Heart right ventricle (tissue), 16 donors: ENCODE results near the gene STK11IP. TPM values are rescaled to one million over a fixed set of nuclear protein-coding genes. Genes with fewer than 3 reads are reported as not detected.

Source experiments
- ATAC-seq, 8 donors: fragments of 200-7000 bp; cut with Tn5 transposase; one replicate each; pipeline ENCODE4 v1.9.1; 2020; ENCODE audit warnings: mild to moderate bottlenecking in 8 of 8, moderate library complexity in 8 of 8, moderate number of reproducible peaks in 1 of 8
- DNase-seq, 2 donors: peaks; one replicate each; pipeline ENCODE4 v3.0.0-alpha.2; 2020
- H3K27ac ChIP-seq, 10 donors: fragments of 200-600 bp; sonication (generic) in 2 of 10; one replicate each; pipeline versions ENCODE4 v1.5.0 to v1.8.0; 2020 to 2022; ENCODE audit warnings: mild to moderate bottlenecking in 3 of 10
- H3K27me3 ChIP-seq, 7 donors: fragments of 200-600 bp; one replicate each; pipeline ENCODE4 v1.8.0; 2021 to 2022; ENCODE audit warnings: mild to moderate bottlenecking in 2 of 7
- H3K36me3 ChIP-seq, 9 donors: fragments of 200-600 bp; sonication (generic) in 1 of 9; one replicate each; pipeline versions ENCODE4 v1.5.0 to v1.8.0; 2020 to 2022; ENCODE audit warnings: mild to moderate bottlenecking in 2 of 9
- H3K4me1 ChIP-seq, 9 donors: fragments of 200-600 bp; sonication (generic) in 1 of 9; one replicate each; pipeline versions ENCODE4 v1.5.0 to v1.8.0; 2020 to 2022; ENCODE audit warnings: mild to moderate bottlenecking in 4 of 9
- H3K4me3 ChIP-seq, 10 donors: fragments of 200-600 bp; sonication (generic) in 2 of 10; one replicate each; pipeline versions ENCODE4 v1.5.0 to v1.8.0; 2020 to 2022; ENCODE audit warnings: mild to moderate bottlenecking in 7 of 10, moderate library complexity in 2 of 10
- H3K9me3 ChIP-seq, 11 donors: fragments of 200-600 bp in 10 of 11; sonication (generic) in 2 of 11; one replicate each; pipeline versions ENCODE4 v1.5.0 to v1.8.0; 2013 to 2022; ENCODE audit warnings: mild to moderate bottlenecking in 2 of 11, control low read depth in 1 of 11, moderate library complexity in 1 of 11
- WGBS, 2 donors: extraction: QIAGEN DNeasy Blood & Tissue Kit; methylation state at CpG; one replicate each; pipeline ENCODE4 v1.1.7; 2013; ENCODE audit warnings: inconsistent platforms in 1 of 2; 5-methylcytosine and 5-hydroxymethylcytosine counted together
- intact Hi-C, 10 donors: fragments of 100-400 bp; cut with DNase I; formaldehyde crosslinking; loops; one replicate each; pipeline versions ENCODE4 v1.11.1 to v1.14.2; 2022
- polyA plus RNA-seq, 2 donors: library from polyadenylated mRNA; stranded (reverse); fragments of 200-250 nt; gene quantifications; one replicate each; pipeline ENCODE4 v1.2.3, GENCODE V29; 2013
- total RNA-seq, 10 donors: library from RNA; stranded (reverse); fragmentation: NEBNext Ultra II Directional in 3 of 10; extraction: Animal tissue kit (Norgen Biotek cat#: 25700) in 3 of 10; gene quantifications; one replicate each; pipeline versions ENCODE4 v1.2.1 to v1.2.4, GENCODE V29; 2021 to 2023
- TF ChIP-seq, protein P1 (sequence below), 9 donors: fragments of 200-600 bp; sonication (generic) in 2 of 9; IDR thresholded peaks; one replicate each; pipeline versions ENCODE4 v1.5.0 to v1.8.0; 2021 to 2022; ENCODE audit warnings: antibody characterized with exemption in 9 of 9, mild to moderate bottlenecking in 5 of 9, moderate library complexity in 1 of 9
- donor health status: Arrhythmogenic right ventricular cardiomyopathy.
- donor health status: ischemic (EF 13 %, LVEDD 7.1; RV severe dilation, severe dysfunction).
- donor health status: healthy with polysubstance abuse.
- donor health status: DM: no; HTN: yes; CAD: no.
- donor health status: DM: no; HTN: no; CAD: no.
- donor health status: ischemic (EF 25% LVEDD 6.9; RV normal size, moderate dysfunction).
- donor health status: ischemic (EF 25% LVEDD 5.7; RV mildly dilated, moderate dysfunction).
- donor health status: healthy.
- donor health status: DM: yes; HTN: yes; CAD: no.
- donor health status: Ischemic cardiomyopathy.
- donor health status: ischemic (EF 35%, LVEDD 5.7; RV mildly dilated, moderate dysfunction).
- donor health status: nonischemic (EF 11% LVEDD 7.7; RV severe dilation, severe dysfunction).
- donor health status: DM: yes; HTN: yes; CAD: no.
- donor health status: PGD.
- donor health status: ischemic (EF 29% LVEDD 5.4; RV normal size, mild dysfunction).
- donor health status: nonischemic (EF 23%, LVEDD 6.1; RV moderate dilation, normal function).

The STK11IP gene
- total and polyA plus RNA-seq, 12 donors = 7.2 to 27.4 (median 13.4) TPM

- TF ChIP-seq, protein P1, sequence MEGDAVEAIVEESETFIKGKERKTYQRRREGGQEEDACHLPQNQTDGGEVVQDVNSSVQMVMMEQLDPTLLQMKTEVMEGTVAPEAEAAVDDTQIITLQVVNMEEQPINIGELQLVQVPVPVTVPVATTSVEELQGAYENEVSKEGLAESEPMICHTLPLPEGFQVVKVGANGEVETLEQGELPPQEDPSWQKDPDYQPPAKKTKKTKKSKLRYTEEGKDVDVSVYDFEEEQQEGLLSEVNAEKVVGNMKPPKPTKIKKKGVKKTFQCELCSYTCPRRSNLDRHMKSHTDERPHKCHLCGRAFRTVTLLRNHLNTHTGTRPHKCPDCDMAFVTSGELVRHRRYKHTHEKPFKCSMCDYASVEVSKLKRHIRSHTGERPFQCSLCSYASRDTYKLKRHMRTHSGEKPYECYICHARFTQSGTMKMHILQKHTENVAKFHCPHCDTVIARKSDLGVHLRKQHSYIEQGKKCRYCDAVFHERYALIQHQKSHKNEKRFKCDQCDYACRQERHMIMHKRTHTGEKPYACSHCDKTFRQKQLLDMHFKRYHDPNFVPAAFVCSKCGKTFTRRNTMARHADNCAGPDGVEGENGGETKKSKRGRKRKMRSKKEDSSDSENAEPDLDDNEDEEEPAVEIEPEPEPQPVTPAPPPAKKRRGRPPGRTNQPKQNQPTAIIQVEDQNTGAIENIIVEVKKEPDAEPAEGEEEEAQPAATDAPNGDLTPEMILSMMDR (IDR thresholded peaks at IDR 0.05) = peak in 3 of 9 donors; percentile 18 to 26 (median 24)
- Histone ChIP-seq H3K4me1 (peaks cover 5 to 77% (median 22%) of the 10 kb centered on the region in 9 donors), H3K27ac (peak overlapping the region; percentile 71 to 99 (median 94)), H3K27me3 (peaks cover 0 to 38% (median 9%) of the 10 kb centered on the region in 7 donors), H3K4me3 (peak overlapping the region in 9 of 10 donors; percentile 28 to 60 (median 58)), H3K9me3 (no peaks in the 10 kb centered on the region), H3K36me3 (no peaks in the 10 kb centered on the region)
- DNase-seq (no peak), ATAC-seq (no peak)
- intact Hi-C loops = loop anchor here in 3 of 10 donors (5.0 kb wide), 3 partner anchors 54 to 84 kb away; partner anchors contain the start of genes CHPF (in 2 of the 3), TMEM198 (in 2 of the 3), INHA (in 1 of the 3) and OBSL1 (in 1 of the 3)
- 54 to 68% methylated on average over 8 of the region's 8 CpGs for WGBS, 2 donors
Observed at GRCh38 chr2:219626540-219626939, 28.9 kb downstream of the STK11IP start.

DNA sequence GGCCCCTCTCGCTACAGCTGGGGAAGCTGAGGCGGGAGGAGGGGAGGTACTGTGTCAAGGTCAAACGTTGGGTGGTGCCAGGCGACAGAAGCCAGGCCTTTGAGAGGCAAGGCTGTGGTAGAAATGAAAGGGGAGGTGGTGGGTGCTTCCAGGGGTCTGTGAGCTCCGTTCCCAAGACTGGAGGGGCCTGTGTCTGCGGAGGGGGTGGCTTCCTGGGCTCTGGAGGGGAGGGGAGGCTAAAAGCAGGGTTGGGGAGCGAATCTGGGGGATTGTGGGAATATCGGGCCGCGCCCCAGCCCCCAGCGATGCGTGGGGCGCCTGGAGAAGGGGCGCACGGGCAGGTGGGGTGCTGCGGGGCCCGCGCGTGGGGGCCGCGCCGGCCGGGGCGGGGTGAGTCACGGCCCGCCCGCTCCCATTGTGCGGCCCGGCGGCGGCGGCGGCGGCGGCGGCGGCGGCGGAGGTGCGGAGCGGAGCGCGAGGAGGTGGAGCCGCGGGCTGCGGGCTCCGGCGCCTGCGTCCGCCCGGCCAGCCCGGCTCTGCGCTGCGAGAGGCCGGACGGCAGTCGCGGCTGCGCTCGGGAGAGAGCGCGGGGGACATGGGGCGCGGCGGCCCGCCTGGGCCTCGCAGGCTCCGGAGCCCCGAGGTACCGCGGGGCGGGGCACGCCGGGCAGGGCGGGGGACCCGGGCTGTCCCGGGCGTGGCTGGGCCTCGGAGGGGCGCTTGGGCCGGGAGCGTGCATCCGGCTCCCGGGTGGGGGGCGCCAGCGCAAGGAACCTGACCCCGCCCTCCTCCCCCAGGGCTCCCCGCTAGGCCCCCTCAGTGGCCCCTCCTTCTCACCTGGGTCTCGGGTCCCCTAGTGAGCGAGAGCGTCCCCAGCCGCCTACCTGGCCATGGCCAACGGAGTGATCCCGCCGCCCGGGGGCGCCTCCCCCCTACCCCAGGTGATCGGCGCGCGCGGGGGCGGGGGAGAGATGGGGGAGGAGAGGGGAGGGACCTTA lies 29.7 kb downstream of the STK11IP start, which contains the start of gene SLC4A3:
Gene SLC4A3 (plus strand): TSS at position 528 of the 998 bp plus-strand sequence. CDS start 363 bp downstream, at position 891.
- Histone ChIP-seq H3K36me3 (no peaks in the 10 kb centered on the region), H3K27ac (peak within 1 kb of the TSS; percentile 79 to 99 (median 94)), H3K4me3 (peak within 1 kb of the TSS in 9 of 10 donors; percentile 50 to 60 (median 58)), H3K27me3 (peaks cover 0 to 38% (median 9%) of the 10 kb centered on the region in 7 donors), H3K4me1 (peaks cover 3 to 77% (median 22%) of the 10 kb centered on the region in 9 donors), H3K9me3 (no peaks in the 10 kb centered on the region)
- TF ChIP-seq, protein P1 (IDR thresholded peaks at IDR 0.05) = peak in 4 of 9 donors; percentile 11 to 40 (median 22)
- 3 to 6% methylated on average over 32 to 97 of the region's 103 CpGs for WGBS, 2 donors
- ATAC-seq = peak in 7 of 8 donors; percentile 4 to 34 (median 14)
- intact Hi-C loops = loop anchor here in 3 of 10 donors (5.0 kb wide), 3 partner anchors 55 to 85 kb away; partner anchors contain the start of genes CHPF (in 2 of the 3), TMEM198 (in 2 of the 3), INHA (in 1 of the 3) and OBSL1 (in 1 of the 3)
- peak in 1 of 2 donors; percentile 55 for DNase-seq

DNA sequence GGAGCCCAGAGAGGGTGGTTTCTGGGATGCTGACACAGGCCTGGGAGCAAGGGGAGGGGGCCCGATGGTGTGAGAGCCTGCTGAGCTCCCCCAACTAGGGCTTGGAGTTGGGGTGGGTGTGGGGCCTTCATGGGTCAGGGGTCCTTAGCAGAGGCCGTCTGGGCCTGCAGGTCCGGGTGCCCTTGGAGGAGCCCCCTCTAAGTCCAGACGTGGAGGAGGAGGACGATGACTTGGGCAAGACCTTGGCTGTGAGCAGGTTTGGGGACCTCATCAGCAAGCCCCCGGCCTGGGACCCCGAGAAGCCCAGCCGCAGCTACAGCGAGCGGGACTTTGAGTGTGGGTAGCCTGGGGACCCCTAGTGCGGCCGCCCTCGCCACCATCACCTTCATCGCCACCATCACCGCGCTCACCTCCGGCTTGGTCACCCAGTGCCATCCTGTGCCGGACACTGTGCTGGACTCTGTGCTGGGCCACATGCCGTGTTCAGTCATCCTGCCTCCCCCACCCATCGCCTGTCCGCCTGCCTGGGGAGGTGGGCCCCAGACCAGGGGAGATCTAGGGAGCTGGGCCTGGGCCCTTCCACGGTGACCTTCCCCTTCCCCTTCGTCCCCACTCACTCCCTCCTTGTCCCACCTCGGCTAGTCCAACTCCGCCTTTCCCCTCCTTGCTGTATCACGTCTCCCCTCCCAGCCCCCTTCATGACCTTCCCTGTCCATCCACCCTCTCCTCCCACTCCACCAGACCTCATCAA lies 30.8 kb downstream of the STK11IP start:
- Histone ChIP-seq H3K27ac (peak overlapping the region; percentile 79 to 99 (median 94)), H3K36me3 (peaks cover 0 to 8% (median 0%) of the 10 kb centered on the region in 9 donors), H3K4me3 (peak overlapping the region in 9 of 10 donors; percentile 50 to 60 (median 58)), H3K9me3 (no peaks in the 10 kb centered on the region), H3K4me1 (peaks cover 3 to 78% (median 22%) of the 10 kb centered on the region in 9 donors), H3K27me3 (peaks cover 0 to 38% (median 9%) of the 10 kb centered on the region in 7 donors)
- DNase-seq (no peak), ATAC-seq (peak in 3 of 8 donors; percentile 1 to 19 (median 1))
- TF ChIP-seq, protein P1 (IDR thresholded peaks at IDR 0.05) = no peak
- intact Hi-C loops = loop anchor here in 3 of 10 donors (5.0 kb wide), 3 partner anchors 56 to 86 kb away; partner anchors contain the start of genes CHPF (in 2 of the 3), TMEM198 (in 2 of the 3), INHA (in 1 of the 3) and OBSL1 (in 1 of the 3)
- 48 to 71% methylated on average over 25 to 26 of the region's 26 CpGs for WGBS, 2 donors
